ENCODE measurements around the gene PACSIN1.

The PACSIN1 gene

GRCh38 chr6:34514593-34515472, 49.0 kb downstream of the PACSIN1 start:
- POLR2A ChIA-PET, result interaction anchor here (0.7 kb wide), 1 partner anchor 39 kb away, joined by 3 read pairs; no protein-coding TSS in a partner anchor
- CTCF ChIA-PET, result no interaction called here
- no peak for DNase-seq (ENCODE audit: extremely low spot score)

GRCh38 chr6:34515473-34516387, 49.9 kb downstream of the PACSIN1 start:
- TF ChIP-seq ELF4 (IDR thresholded peaks at IDR 0.05), result no peak
- no peak for TF ChIP-seq BHLHE40 (IDR thresholded peaks at IDR 0.05; ENCODE audit: borderline replicate concordance)
- TF ChIP-seq CTBP1 (IDR thresholded peaks at IDR 0.05; ENCODE audit: borderline replicate concordance), result no peak
- TF ChIP-seq FOXM1 (IDR thresholded peaks at IDR 0.05; ENCODE audit: borderline replicate concordance), result no peak
- no peak for TF ChIP-seq ARNT (IDR thresholded peaks at IDR 0.05)
- TF ChIP-seq PKNOX1 (IDR thresholded peaks at IDR 0.05), result no peak
- TF ChIP-seq LEF1 (IDR thresholded peaks at IDR 0.05; ENCODE audit: borderline replicate concordance), result no peak
- TF ChIP-seq L3MBTL2 (conservative IDR thresholded peaks at IDR 0.05), result no peak
- TF ChIP-seq FOXK2 (IDR thresholded peaks at IDR 0.05), result no peak
- no peak for TF ChIP-seq NFRKB (IDR thresholded peaks at IDR 0.05)
- no peak for TF ChIP-seq SUZ12 (IDR thresholded peaks at IDR 0.05)
- TF ChIP-seq FOXA1 (IDR thresholded peaks at IDR 0.05), result no peak
- no peak for TF ChIP-seq TARDBP (IDR thresholded peaks at IDR 0.05)
- TF ChIP-seq HDGF (IDR thresholded peaks at IDR 0.05; ENCODE audit: borderline replicate concordance), result no peak
- TF ChIP-seq SP1 (IDR thresholded peaks at IDR 0.05), result no peak
- TF ChIP-seq ZNF384 (IDR thresholded peaks at IDR 0.05), result no peak
- ChIA-PET CTCF (no interaction called here), POLR2A (interaction anchor here (0.7 kb wide), 1 partner anchor 40 kb away, joined by 3 read pairs; no protein-coding TSS in a partner anchor)
- DNase-seq (ENCODE audit: extremely low spot score), result no peak

More at GRCh38 chr6:34514593-34515472, 49.0 kb downstream of the PACSIN1 start:
- TF ChIP-seq FOXM1 (IDR thresholded peaks at IDR 0.05; ENCODE audit: borderline replicate concordance) (no peak), FOXK2 (IDR thresholded peaks at IDR 0.05) (no peak), ELF4 (IDR thresholded peaks at IDR 0.05) (no peak), L3MBTL2 (conservative IDR thresholded peaks at IDR 0.05) (no peak), CTBP1 (IDR thresholded peaks at IDR 0.05; ENCODE audit: borderline replicate concordance) (no peak), ZNF384 (IDR thresholded peaks at IDR 0.05) (no peak), ARNT (IDR thresholded peaks at IDR 0.05) (no peak), HDGF (IDR thresholded peaks at IDR 0.05; ENCODE audit: borderline replicate concordance) (no peak)

- POLR2A ChIA-PET, result interaction anchor here (1.1 kb wide), 1 partner anchor 10 kb away, joined by 3 read pairs; no protein-coding TSS in a partner anchor
- CTCF ChIA-PET, result interaction anchor here (0.9 kb wide), 1 partner anchor 56 kb away, joined by 3 read pairs; no protein-coding TSS in a partner anchor
- TF ChIP-seq HDGF (IDR thresholded peaks at IDR 0.05; ENCODE audit: borderline replicate concordance), result no peak
- no peak for TF ChIP-seq TARDBP (IDR thresholded peaks at IDR 0.05)
- no peak for TF ChIP-seq SUZ12 (IDR thresholded peaks at IDR 0.05)
- TF ChIP-seq L3MBTL2 (conservative IDR thresholded peaks at IDR 0.05), result no peak
- TF ChIP-seq PKNOX1 (IDR thresholded peaks at IDR 0.05), result no peak
- TF ChIP-seq ELF4 (IDR thresholded peaks at IDR 0.05), result no peak
- no peak for TF ChIP-seq ARNT (IDR thresholded peaks at IDR 0.05)
- TF ChIP-seq CTBP1 (IDR thresholded peaks at IDR 0.05; ENCODE audit: borderline replicate concordance), result no peak
- TF ChIP-seq NFRKB (IDR thresholded peaks at IDR 0.05), result no peak
- TF ChIP-seq FOXK2 (IDR thresholded peaks at IDR 0.05), result no peak
- no peak for TF ChIP-seq SP1 (IDR thresholded peaks at IDR 0.05)
- no peak for DNase-seq (ENCODE audit: extremely low spot score)
Measured at GRCh38 chr6:34516391-34517324, 50.8 kb downstream of the PACSIN1 start.

GRCh38 chr6:34517461-34517881, 51.6 kb downstream of the PACSIN1 start:
- TF ChIP-seq L3MBTL2 (conservative IDR thresholded peaks at IDR 0.05), result no peak
- no peak for TF ChIP-seq ELF4 (IDR thresholded peaks at IDR 0.05)
- TF ChIP-seq FOXM1 (IDR thresholded peaks at IDR 0.05; ENCODE audit: borderline replicate concordance), result no peak
- TF ChIP-seq LEF1 (IDR thresholded peaks at IDR 0.05; ENCODE audit: borderline replicate concordance), result no peak
- TF ChIP-seq BHLHE40 (IDR thresholded peaks at IDR 0.05; ENCODE audit: borderline replicate concordance), result no peak
- TF ChIP-seq HDGF (IDR thresholded peaks at IDR 0.05; ENCODE audit: borderline replicate concordance), result no peak
- no peak for TF ChIP-seq TARDBP (IDR thresholded peaks at IDR 0.05)
- TF ChIP-seq FOXA1 (IDR thresholded peaks at IDR 0.05), result no peak
- TF ChIP-seq SUZ12 (IDR thresholded peaks at IDR 0.05), result no peak
- TF ChIP-seq SP1 (IDR thresholded peaks at IDR 0.05), result no peak
- no peak for TF ChIP-seq ZNF384 (IDR thresholded peaks at IDR 0.05)
- DNase-seq (ENCODE audit: extremely low spot score), result no peak
- ChIA-PET POLR2A (interaction anchor here (1.1 kb wide), 1 partner anchor 9 kb away, joined by 3 read pairs; no protein-coding TSS in a partner anchor), CTCF (interaction anchor here (0.9 kb wide), 1 partner anchor 57 kb away, joined by 3 read pairs; no protein-coding TSS in a partner anchor)

- no peak for TF ChIP-seq BHLHE40 (IDR thresholded peaks at IDR 0.05; ENCODE audit: borderline replicate concordance)
- no peak for TF ChIP-seq ELF4 (IDR thresholded peaks at IDR 0.05)
- no peak for TF ChIP-seq TARDBP (IDR thresholded peaks at IDR 0.05)
- TF ChIP-seq L3MBTL2 (conservative IDR thresholded peaks at IDR 0.05), result no peak
- TF ChIP-seq PKNOX1 (IDR thresholded peaks at IDR 0.05), result no peak
- no peak for TF ChIP-seq ZNF384 (IDR thresholded peaks at IDR 0.05)
- TF ChIP-seq ARNT (IDR thresholded peaks at IDR 0.05), result no peak
- ChIA-PET POLR2A (interaction anchor here (1.0 to 1.1 kb wide), 2 partner anchors 9 to 10 kb away, joined by 3 to 4 read pairs; no protein-coding TSS in a partner anchor), CTCF (interaction anchor here (0.7 kb wide), 1 partner anchor 90 kb away, joined by 3 read pairs; no protein-coding TSS in a partner anchor)
- DNase-seq (ENCODE audit: extremely low spot score), result no peak
Measured at GRCh38 chr6:34517966-34518365, 52.1 kb downstream of the PACSIN1 start.
